HTERT RPE-1 (cell line): ENCODE data around the gene IFNA17.
"Not testable (repeated sequence)": the region's sequence is repeated elsewhere in the genome, so short reads cannot be mapped to it uniquely, and the experiment has no call there.

Source experiments
- in situ Hi-C: fragments of 300-500 bp; cut with MboI; formaldehyde crosslinking; loops from 4 replicates; pipeline ENCODE4 v1.14.3; 2020; ENCODE audit warnings: low sequenced_read_pairs

Gene IFNA17

GRCh38 chr9:21210782-21211181 is 17.2 kb downstream of the IFNA17 start:
- in situ Hi-C loops = not testable (repeated sequence)

- in situ Hi-C loops = no loop called here
Observed at GRCh38 chr9:21210311-21210710, 17.7 kb downstream of the IFNA17 start.

- in situ Hi-C loops = not testable (repeated sequence)
Observed at GRCh38 chr9:21207043-21207442, 21.0 kb downstream of the IFNA17 start, which contains the start of gene IFNA10. Gene IFNA10, minus strand, starts transcription at chr9:21207143. Its CDS starts 46 bp downstream, at chr9:21207097.

- in situ Hi-C loops = no loop called here
Observed at GRCh38 chr9:21205204-21205603, 22.8 kb downstream of the IFNA17 start.

- in situ Hi-C loops = not testable (repeated sequence)
Observed at GRCh38 chr9:21202105-21202504, 25.9 kb downstream of the IFNA17 start, which contains the start of gene IFNA7. Gene IFNA7, minus strand, starts transcription at chr9:21202205. Its CDS starts 40 bp downstream, at chr9:21202165.

- in situ Hi-C loops = not testable (repeated sequence)
Observed at GRCh38 chr9:21194867-21195776, 32.9 kb downstream of the IFNA17 start.

GRCh38 chr9:21187487-21187886 is 40.5 kb downstream of the IFNA17 start, which contains the start of gene IFNA4:
Gene IFNA4, minus strand, starts transcription at chr9:21187587. Its CDS starts 56 bp downstream, at chr9:21187531.
- in situ Hi-C loops = not testable (repeated sequence)

- in situ Hi-C loops = not testable (repeated sequence)
Observed at GRCh38 chr9:21182810-21183736, 44.9 kb downstream of the IFNA17 start.
